Measurements from ENCODE around the gene USP15. TPM values are rescaled to one million over a fixed set of nuclear protein-coding genes. Genes with fewer than 3 reads are reported as not detected.

The USP15 gene
- total RNA-seq, 3 donors from 2014 or later (not counting 1 experiment from before 2014, with no cell fraction given), result 188 to 251 (median 197) TPM

DNA sequence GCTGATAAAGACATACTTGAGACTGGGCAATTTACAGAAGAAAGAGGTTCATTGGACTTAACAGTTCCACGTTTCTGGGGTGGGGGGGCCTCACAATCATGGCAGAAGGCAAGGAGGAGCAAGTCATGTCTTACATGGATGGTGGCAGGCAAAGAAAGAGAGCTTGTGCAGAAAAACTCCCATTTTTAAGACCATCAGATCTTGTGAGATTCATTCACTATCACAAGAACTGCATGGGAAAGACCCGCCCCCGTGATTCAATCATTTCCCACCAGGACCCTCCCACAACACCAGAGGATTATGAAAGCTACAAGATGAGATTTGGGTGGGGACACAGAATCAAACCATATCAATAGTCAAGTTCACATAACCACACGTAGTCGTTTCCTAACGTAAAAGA lies 85.5 kb downstream of the USP15 start:
- TF ChIP-seq, protein P1, sequence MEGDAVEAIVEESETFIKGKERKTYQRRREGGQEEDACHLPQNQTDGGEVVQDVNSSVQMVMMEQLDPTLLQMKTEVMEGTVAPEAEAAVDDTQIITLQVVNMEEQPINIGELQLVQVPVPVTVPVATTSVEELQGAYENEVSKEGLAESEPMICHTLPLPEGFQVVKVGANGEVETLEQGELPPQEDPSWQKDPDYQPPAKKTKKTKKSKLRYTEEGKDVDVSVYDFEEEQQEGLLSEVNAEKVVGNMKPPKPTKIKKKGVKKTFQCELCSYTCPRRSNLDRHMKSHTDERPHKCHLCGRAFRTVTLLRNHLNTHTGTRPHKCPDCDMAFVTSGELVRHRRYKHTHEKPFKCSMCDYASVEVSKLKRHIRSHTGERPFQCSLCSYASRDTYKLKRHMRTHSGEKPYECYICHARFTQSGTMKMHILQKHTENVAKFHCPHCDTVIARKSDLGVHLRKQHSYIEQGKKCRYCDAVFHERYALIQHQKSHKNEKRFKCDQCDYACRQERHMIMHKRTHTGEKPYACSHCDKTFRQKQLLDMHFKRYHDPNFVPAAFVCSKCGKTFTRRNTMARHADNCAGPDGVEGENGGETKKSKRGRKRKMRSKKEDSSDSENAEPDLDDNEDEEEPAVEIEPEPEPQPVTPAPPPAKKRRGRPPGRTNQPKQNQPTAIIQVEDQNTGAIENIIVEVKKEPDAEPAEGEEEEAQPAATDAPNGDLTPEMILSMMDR (IDR thresholded peaks at IDR 0.05), result no peak
- H3K4me3 Mint-ChIP-seq, result no peak overlapping the region
- DNase-seq (no peak), ATAC-seq (no peak)
- no peak overlapping the region for H3K27ac ChIP-seq (ENCODE audit: low read length)
- H3K36me3 ChIP-seq (ENCODE audit: control insufficient read depth, insufficient read depth, low read length), result peaks cover 22% of the 10 kb centered on the region
- 100% methylated on average over 6 of the region's 6 CpGs for WGBS (ENCODE audit: insufficient coverage)
- intact Hi-C loops (cut with micrococcal nuclease), result no loop called here
- no peaks in the 10 kb centered on the region for H3K4me1 ChIP-seq (ENCODE audit: control insufficient read depth, insufficient read depth, low read length)
- peaks cover 38 to 42% of the 10 kb centered on the region in 2 donors for H3K4me1 Mint-ChIP-seq
- peak overlapping the region; percentile 50 to 62 for H3K27ac Mint-ChIP-seq
- H3K4me3 ChIP-seq (ENCODE audit: low read length), result no peak overlapping the region
- H3K27me3 ChIP-seq (ENCODE audit: control insufficient read depth, insufficient read depth, low read length), result no peaks in the 10 kb centered on the region
- H3K36me3 Mint-ChIP-seq, result peaks cover 7% of the 10 kb centered on the region
- no peaks in the 10 kb centered on the region for H3K27me3 Mint-ChIP-seq (ENCODE audit: low read depth in 2 of 2)
- H3K9me3 ChIP-seq (ENCODE audit: control insufficient read depth, insufficient read depth, low read length), result no peaks in the 10 kb centered on the region
- peaks cover 0 to 2% of the 10 kb centered on the region in 2 donors for H3K9me3 Mint-ChIP-seq

DNA sequence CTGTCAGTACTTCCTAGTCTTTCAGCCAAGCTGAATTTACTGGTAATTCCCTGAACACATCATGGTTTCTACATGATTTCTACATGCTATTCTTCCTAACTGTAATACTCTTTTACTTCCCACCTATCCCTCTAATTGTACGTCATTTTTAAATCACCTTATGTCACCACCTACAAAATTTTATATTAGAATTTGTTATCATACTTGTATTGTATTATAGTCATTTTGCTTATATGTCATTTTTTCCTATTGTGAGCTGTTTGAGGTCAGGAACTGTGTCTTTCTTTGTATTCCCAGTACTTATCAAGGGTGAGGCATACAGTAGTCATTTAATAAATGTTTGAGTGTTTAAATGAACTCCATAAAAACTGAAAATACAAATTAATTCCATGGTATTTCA lies 86.6 kb downstream of the USP15 start:
- Mint-ChIP-seq H3K9me3 (peaks cover 0 to 2% of the 10 kb centered on the region in 2 donors), H3K36me3 (peaks cover 7% of the 10 kb centered on the region), H3K27ac (peak overlapping the region in 1 of 2 donors; percentile 33), H3K27me3 (ENCODE audit: low read depth in 2 of 2) (no peaks in the 10 kb centered on the region), H3K4me3 (no peak overlapping the region), H3K4me1 (peaks cover 26 to 30% of the 10 kb centered on the region in 2 donors)
- ATAC-seq, result no peak
- H3K9me3 ChIP-seq (ENCODE audit: control insufficient read depth, insufficient read depth, low read length), result no peaks in the 10 kb centered on the region
- intact Hi-C loops (cut with micrococcal nuclease), result no loop called here
- no peak for DNase-seq
- H3K27ac ChIP-seq (ENCODE audit: low read length), result no peak overlapping the region
- TF ChIP-seq, protein P1 (IDR thresholded peaks at IDR 0.05), result no peak
- no peaks in the 10 kb centered on the region for H3K27me3 ChIP-seq (ENCODE audit: control insufficient read depth, insufficient read depth, low read length)
- H3K4me1 ChIP-seq (ENCODE audit: control insufficient read depth, insufficient read depth, low read length), result no peaks in the 10 kb centered on the region
- no peak overlapping the region for H3K4me3 ChIP-seq (ENCODE audit: low read length)
- peaks cover 22% of the 10 kb centered on the region for H3K36me3 ChIP-seq (ENCODE audit: control insufficient read depth, insufficient read depth, low read length)
- no CpG with 5 or more reads among the region's 1 CpG for WGBS (ENCODE audit: insufficient coverage)

DNA sequence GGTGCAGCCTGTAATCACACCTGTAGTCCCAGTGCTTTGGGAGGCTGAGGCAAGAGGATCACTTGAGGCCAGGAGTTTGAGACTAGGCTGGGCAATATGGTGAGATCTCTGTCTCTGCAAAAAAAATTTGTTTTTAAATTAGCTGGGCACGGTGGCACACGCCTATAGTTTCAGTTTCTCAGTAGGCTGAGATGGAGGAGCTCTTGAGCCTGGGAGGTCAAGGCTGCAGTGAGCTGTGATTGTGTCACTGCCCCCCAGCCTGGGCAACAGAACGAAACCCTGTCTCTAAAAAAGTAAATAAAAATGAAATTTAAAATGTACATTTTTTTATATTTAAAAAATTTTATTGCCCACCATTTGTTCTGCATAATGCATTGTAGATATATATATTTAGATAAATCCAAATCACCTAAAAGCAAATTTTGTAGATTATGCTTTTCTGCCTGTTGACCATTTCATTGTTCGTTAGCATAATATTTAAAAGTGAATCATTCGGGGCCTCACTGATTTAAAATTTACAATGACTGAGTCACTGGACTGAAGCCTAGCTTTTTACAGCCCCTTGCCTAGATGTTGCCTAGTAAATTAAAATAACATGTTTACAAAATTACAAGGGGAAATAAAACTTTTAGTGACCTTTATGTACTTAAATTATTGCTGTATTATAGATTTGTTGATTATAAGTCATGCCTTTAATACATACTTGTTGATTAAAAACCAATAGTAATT lies 87.9 kb downstream of the USP15 start:
- no peak for DNase-seq
- Mint-ChIP-seq H3K27ac (no peak overlapping the region), H3K27me3 (ENCODE audit: low read depth in 2 of 2) (no peaks in the 10 kb centered on the region), H3K9me3 (peaks cover 0 to 2% of the 10 kb centered on the region in 2 donors), H3K36me3 (peaks cover 7% of the 10 kb centered on the region), H3K4me1 (peaks cover 17 to 22% of the 10 kb centered on the region in 2 donors), H3K4me3 (no peak overlapping the region)
- Histone ChIP-seq H3K9me3 (ENCODE audit: control insufficient read depth, insufficient read depth, low read length) (no peaks in the 10 kb centered on the region), H3K27me3 (ENCODE audit: control insufficient read depth, insufficient read depth, low read length) (no peaks in the 10 kb centered on the region), H3K4me1 (ENCODE audit: control insufficient read depth, insufficient read depth, low read length) (no peaks in the 10 kb centered on the region), H3K4me3 (ENCODE audit: low read length) (no peak overlapping the region), H3K27ac (ENCODE audit: low read length) (no peak overlapping the region), H3K36me3 (ENCODE audit: control insufficient read depth, insufficient read depth, low read length) (peaks cover 16% of the 10 kb centered on the region)
- 76% methylated on average over 4 of the region's 5 CpGs for WGBS (ENCODE audit: insufficient coverage)
- no peak for ATAC-seq
- TF ChIP-seq, protein P1 (IDR thresholded peaks at IDR 0.05), result no peak
- intact Hi-C loops (cut with micrococcal nuclease), result no loop called here

DNA sequence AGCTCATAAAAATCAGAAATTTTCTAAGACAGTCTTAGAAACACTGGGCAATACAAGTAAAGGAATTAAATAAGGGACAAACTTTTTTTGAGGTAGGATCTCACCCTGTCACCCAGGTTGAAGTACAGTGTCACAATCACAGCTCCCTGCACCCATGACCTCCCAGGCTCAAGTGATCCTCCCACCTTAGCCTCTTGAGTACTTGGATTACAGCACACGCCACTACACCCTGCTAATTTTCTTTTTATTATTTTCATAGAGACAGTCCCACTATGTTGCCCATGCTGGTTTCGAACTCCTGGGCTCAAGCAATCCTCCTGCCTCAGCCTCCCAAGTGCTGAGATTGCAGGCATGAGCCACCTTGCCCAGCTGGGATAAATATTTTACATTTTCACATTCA lies 90.3 kb downstream of the USP15 start:
- peak overlapping the region; percentile 21 to 70 for H3K27ac Mint-ChIP-seq
- TF ChIP-seq, protein P1 (IDR thresholded peaks at IDR 0.05), result no peak

More for the DNA sequence above, 90.3 kb downstream of the USP15 start:
- intact Hi-C loops (cut with micrococcal nuclease), result no loop called here
- peaks cover 8% of the 10 kb centered on the region for H3K36me3 ChIP-seq (ENCODE audit: control insufficient read depth, insufficient read depth, low read length)
- H3K4me3 Mint-ChIP-seq, result no peak overlapping the region
- DNase-seq (no peak), ATAC-seq (no peak)
- H3K9me3 ChIP-seq (ENCODE audit: control insufficient read depth, insufficient read depth, low read length), result no peaks in the 10 kb centered on the region
- H3K4me3 ChIP-seq (ENCODE audit: low read length), result no peak overlapping the region
- WGBS (ENCODE audit: insufficient coverage), result 100% methylated on average over 2 of the region's 2 CpGs
- H3K4me1 Mint-ChIP-seq, result peaks cover 19 to 23% of the 10 kb centered on the region in 2 donors
- H3K4me1 ChIP-seq (ENCODE audit: control insufficient read depth, insufficient read depth, low read length), result no peaks in the 10 kb centered on the region
- H3K9me3 Mint-ChIP-seq, result no peaks in the 10 kb centered on the region
- no peak overlapping the region for H3K27ac ChIP-seq (ENCODE audit: low read length)
- H3K27me3 ChIP-seq (ENCODE audit: control insufficient read depth, insufficient read depth, low read length), result no peaks in the 10 kb centered on the region
- no peaks in the 10 kb centered on the region for H3K27me3 Mint-ChIP-seq (ENCODE audit: low read depth in 2 of 2)
- no peaks in the 10 kb centered on the region for H3K36me3 Mint-ChIP-seq
